CD14-positive monocyte (primary cell): ENCODE measurements around the gene TMEM60. TPM values are rescaled to one million over a fixed set of nuclear protein-coding genes. Genes with fewer than 3 reads are reported as not detected.

Experiments used
- DNase-seq, 3 donors: peaks; one replicate each; pipeline ENCODE4 v3.0.0-alpha.2; 2011 to 2022
- H2AFZ ChIP-seq: 2 replicates; pipeline ENCODE4 v1.6.0; 2012; ENCODE audit warnings: mild to moderate bottlenecking, low read depth, low read length, inconsistent platforms; ENCODE audit not compliant: insufficient read depth, poor library complexity, severe bottlenecking
- H3K27ac ChIP-seq, 2 donors: 1 replicate in 1 of 2; 2 replicates in 1 of 2; pipeline ENCODE4 v1.5.1; 2012 to 2013; ENCODE audit warnings: low read length in 2 of 2, control low read depth in 1 of 2, inconsistent platforms in 1 of 2, low read depth in 1 of 2, mild to moderate bottlenecking in 1 of 2
- H3K27me3 ChIP-seq, 2 donors: one replicate each; pipeline versions ENCODE4 v1.6.0 to v1.6.1; 2011 to 2013; ENCODE audit warnings: low read length in 2 of 2; ENCODE audit not compliant: control insufficient read depth in 2 of 2, insufficient read depth in 2 of 2
- H3K36me3 ChIP-seq, 2 donors: replicated peaks in 1 of 2; 1 replicate in 1 of 2; 2 replicates in 1 of 2; pipeline versions ENCODE4 v1.5.1 to v1.6.1; 2012 to 2013; ENCODE audit warnings: low read length in 2 of 2, control low read depth in 1 of 2, inconsistent platforms in 1 of 2, mild to moderate bottlenecking in 1 of 2; ENCODE audit not compliant: insufficient read depth in 2 of 2, control insufficient read depth in 1 of 2
- H3K4me1 ChIP-seq, 2 donors: 1 replicate in 1 of 2; 2 replicates in 1 of 2; pipeline versions ENCODE4 v1.5.1 to v1.6.1; 2012 to 2013; ENCODE audit warnings: low read length in 2 of 2, control low read depth in 1 of 2, inconsistent platforms in 1 of 2, mild to moderate bottlenecking in 1 of 2, moderate library complexity in 1 of 2; ENCODE audit not compliant: insufficient read depth in 2 of 2, control insufficient read depth in 1 of 2
- H3K4me2 ChIP-seq: replicated peaks from 2 replicates; pipeline ENCODE3; 2012; ENCODE audit warnings: low read length, moderate library complexity, mild to moderate bottlenecking; ENCODE audit not compliant: poor library complexity, severe bottlenecking; ENCODE audit errors: extremely low read depth
- H3K4me3 ChIP-seq, 3 experiments: fragments of 200-600 bp in 1 of 3; sonication (generic) in 1 of 3; replicated peaks in 1 of 3; 1 replicate in 2 of 3; 2 replicates in 1 of 3; pipeline ENCODE4 v1.5.1; 2011 to 2013; ENCODE audit warnings: low read length in 3 of 3, mild to moderate bottlenecking in 3 of 3, control low read depth in 2 of 3, low read depth in 2 of 3, inconsistent platforms in 1 of 3, moderate library complexity in 1 of 3
- H3K79me2 ChIP-seq: 2 replicates; pipeline ENCODE4 v1.6.0; 2012; ENCODE audit warnings: mild to moderate bottlenecking, control low read depth, inconsistent platforms, low read length, moderate library complexity; ENCODE audit not compliant: insufficient read depth
- H3K9ac ChIP-seq: 2 replicates; pipeline ENCODE4 v1.6.0; 2017; ENCODE audit warnings: low read length, mild to moderate bottlenecking; ENCODE audit not compliant: insufficient read depth, poor library complexity, severe bottlenecking
- H3K9me3 ChIP-seq, 2 donors: replicated peaks in 1 of 2; 1 replicate in 1 of 2; 2 replicates in 1 of 2; pipeline versions ENCODE4 v1.5.1 to v1.6.1; 2012 to 2013; ENCODE audit warnings: low read length in 2 of 2, control low read depth in 1 of 2; ENCODE audit not compliant: control insufficient read depth in 1 of 2, insufficient read depth in 1 of 2
- H4K20me1 ChIP-seq: 2 replicates; pipeline ENCODE4 v1.6.0; 2012; ENCODE audit warnings: mild to moderate bottlenecking, low read length, control low read depth, moderate library complexity; ENCODE audit not compliant: insufficient read depth
- H3K27ac Mint-ChIP-seq, 7 donors: one replicate each; pipeline ENCODE4 v1.8.0; 2020; ENCODE audit warnings: mild to moderate bottlenecking in 7 of 7, mixed read lengths in 7 of 7, moderate library complexity in 6 of 7, inconsistent platforms in 2 of 7
- H3K27me3 Mint-ChIP-seq, 3 donors: one replicate each; pipeline ENCODE4 v1.8.0; 2021 to 2022; ENCODE audit warnings: low read depth in 3 of 3, mild to moderate bottlenecking in 3 of 3, mixed read lengths in 3 of 3, moderate library complexity in 3 of 3, inconsistent platforms in 1 of 3
- H3K36me3 Mint-ChIP-seq, 2 donors: one replicate each; pipeline ENCODE4 v1.8.0; 2020; ENCODE audit warnings: mixed read lengths in 2 of 2, inconsistent platforms in 1 of 2, mild to moderate bottlenecking in 1 of 2
- H3K4me1 Mint-ChIP-seq: one replicate; pipeline ENCODE4 v1.8.0; 2020; ENCODE audit warnings: mild to moderate bottlenecking, mixed read lengths
- H3K4me3 Mint-ChIP-seq, 2 donors: one replicate each; pipeline ENCODE4 v1.8.0; 2020; ENCODE audit warnings: mild to moderate bottlenecking in 2 of 2, mixed read lengths in 2 of 2, moderate library complexity in 1 of 2
- H3K9me3 Mint-ChIP-seq, 7 donors: one replicate each; pipeline ENCODE4 v1.8.0; 2020 to 2022; ENCODE audit warnings: mixed read lengths in 7 of 7, mild to moderate bottlenecking in 6 of 7, moderate library complexity in 6 of 7, inconsistent platforms in 2 of 7
- WGBS: methylation state at CpG from one replicate; pipeline ENCODE4 v1.1.5; 2013; ENCODE audit warnings: missing lambda C conversion rate; ENCODE audit not compliant: insufficient coverage; 5-methylcytosine and 5-hydroxymethylcytosine counted together
- intact Hi-C, 2 donors: fragments of 100-400 bp; cut with micrococcal nuclease; formaldehyde crosslinking; loops; one replicate each; pipeline versions ENCODE4 v1.15.0 to v1.15.1; 2023
- polyA plus RNA-seq, 3 donors: library from polyadenylated mRNA; depleted of rRNA in 1 of 3; unstranded in 2 of 3; stranded (reverse) in 1 of 3; fragments of 300-500 nt in 2 of 3; fragments of >200 nt in 1 of 3; fragmentation: Illumina TruSeq in 2 of 3; gene quantifications; 1 replicate in 2 of 3; 2 replicates in 1 of 3; pipeline ENCODE4 v1.2.3, GENCODE V29; 2012 to 2021
- TF ChIP-seq, protein P1 (sequence below): fragments of 200-600 bp; IDR thresholded peaks from one replicate; pipeline ENCODE4 v1.8.0; 2022; ENCODE audit warnings: antibody characterized with exemption, mild to moderate bottlenecking

The TMEM60 gene
- polyA plus RNA-seq, 3 donors = 5.5 to 27.6 (median 25.6) TPM

DNA sequence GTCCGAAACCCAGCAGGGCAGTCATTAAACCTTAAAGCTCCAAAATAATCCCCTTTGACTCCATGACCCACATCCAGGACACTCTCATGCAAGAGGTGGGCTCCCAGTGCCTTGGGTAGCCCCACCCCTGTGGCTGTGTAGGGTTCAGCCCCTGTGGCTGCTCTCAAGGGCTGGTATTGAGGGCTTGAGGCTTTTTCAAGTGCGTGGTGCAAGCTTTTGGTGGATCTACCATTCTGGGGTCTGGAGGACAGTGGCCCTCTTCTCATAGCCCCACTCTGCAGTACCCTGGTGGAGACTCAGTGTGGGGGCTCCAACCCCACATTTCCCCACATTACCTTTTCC, 51.4 kb downstream of the TMEM60 start:
- no peaks in the 10 kb centered on the region for H3K27me3 ChIP-seq
- peaks cover 77% of the 10 kb centered on the region for H4K20me1 ChIP-seq
- no CpG with 5 or more reads among the region's 2 CpGs for WGBS
- H3K9me3 ChIP-seq = no peaks in the 10 kb centered on the region
- Mint-ChIP-seq H3K36me3 (peaks cover 28 to 52% of the 10 kb centered on the region in 2 donors), H3K9me3 (no peaks in the 10 kb centered on the region), H3K4me3 (no peak overlapping the region), H3K27ac (peak overlapping the region in 1 of 7 donors; percentile 2), H3K27me3 (no peaks in the 10 kb centered on the region), H3K4me1 (no peaks in the 10 kb centered on the region)
- H3K79me2 ChIP-seq = peaks cover 77% of the 10 kb centered on the region
- no peak overlapping the region for H3K4me3 ChIP-seq
- peaks cover 3 to 6% of the 10 kb centered on the region in 2 donors for H3K4me1 ChIP-seq
- intact Hi-C loops = no loop called here
- H3K27ac ChIP-seq = peak overlapping the region in 1 of 2 donors; percentile 41
- TF ChIP-seq, protein P1, sequence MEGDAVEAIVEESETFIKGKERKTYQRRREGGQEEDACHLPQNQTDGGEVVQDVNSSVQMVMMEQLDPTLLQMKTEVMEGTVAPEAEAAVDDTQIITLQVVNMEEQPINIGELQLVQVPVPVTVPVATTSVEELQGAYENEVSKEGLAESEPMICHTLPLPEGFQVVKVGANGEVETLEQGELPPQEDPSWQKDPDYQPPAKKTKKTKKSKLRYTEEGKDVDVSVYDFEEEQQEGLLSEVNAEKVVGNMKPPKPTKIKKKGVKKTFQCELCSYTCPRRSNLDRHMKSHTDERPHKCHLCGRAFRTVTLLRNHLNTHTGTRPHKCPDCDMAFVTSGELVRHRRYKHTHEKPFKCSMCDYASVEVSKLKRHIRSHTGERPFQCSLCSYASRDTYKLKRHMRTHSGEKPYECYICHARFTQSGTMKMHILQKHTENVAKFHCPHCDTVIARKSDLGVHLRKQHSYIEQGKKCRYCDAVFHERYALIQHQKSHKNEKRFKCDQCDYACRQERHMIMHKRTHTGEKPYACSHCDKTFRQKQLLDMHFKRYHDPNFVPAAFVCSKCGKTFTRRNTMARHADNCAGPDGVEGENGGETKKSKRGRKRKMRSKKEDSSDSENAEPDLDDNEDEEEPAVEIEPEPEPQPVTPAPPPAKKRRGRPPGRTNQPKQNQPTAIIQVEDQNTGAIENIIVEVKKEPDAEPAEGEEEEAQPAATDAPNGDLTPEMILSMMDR = no peak
- H3K4me2 ChIP-seq = no peak overlapping the region
- H2AFZ ChIP-seq = no peak overlapping the region
- no peak overlapping the region for H3K9ac ChIP-seq
- no peak for DNase-seq
- peaks cover 13 to 58% of the 10 kb centered on the region in 2 donors for H3K36me3 ChIP-seq

DNA sequence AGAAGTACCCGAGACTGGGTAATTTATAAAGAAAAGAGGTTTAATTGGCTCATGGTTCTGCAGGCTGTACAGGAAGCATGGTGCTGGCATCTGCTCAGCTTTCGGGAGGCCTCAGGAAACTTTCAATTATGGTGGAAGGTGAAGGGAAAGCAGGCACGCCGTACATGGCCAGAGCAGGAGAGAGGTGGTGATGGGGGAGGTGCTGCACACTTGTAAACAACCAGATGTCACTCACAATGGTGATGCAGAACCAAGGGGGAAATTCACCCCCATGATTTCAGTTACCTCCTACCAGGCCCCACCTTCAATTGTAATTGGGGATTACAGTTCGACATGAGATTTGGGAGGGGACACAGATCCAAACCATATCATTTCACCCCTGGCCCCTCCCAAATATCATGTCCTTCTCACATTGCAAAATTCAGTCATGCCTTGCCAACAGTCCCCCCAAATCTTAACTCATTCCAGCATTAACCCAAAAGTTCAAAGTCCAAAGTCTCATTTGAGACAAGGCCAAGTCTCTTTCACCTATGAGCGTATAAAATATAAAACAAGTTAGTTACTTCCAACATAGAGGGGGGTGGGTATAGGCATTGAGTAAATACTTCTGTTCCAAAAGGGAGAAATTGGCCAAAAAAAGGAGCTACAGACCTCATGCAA, 51.9 kb downstream of the TMEM60 start:
- Histone ChIP-seq H3K9ac (no peak overlapping the region), H3K9me3 (no peaks in the 10 kb centered on the region), H3K4me2 (no peak overlapping the region), H3K4me1 (peaks cover 0 to under 1% of the 10 kb centered on the region in 2 donors), H3K4me3 (no peak overlapping the region), H4K20me1 (peaks cover 72% of the 10 kb centered on the region), H3K27me3 (no peaks in the 10 kb centered on the region), H3K27ac (peak overlapping the region in 1 of 2 donors; percentile 41), H3K79me2 (peaks cover 76% of the 10 kb centered on the region), H3K36me3 (peaks cover 13 to 59% of the 10 kb centered on the region in 2 donors), H2AFZ (no peak overlapping the region)
- WGBS = 100% methylated on average over 2 of the region's 6 CpGs
- H3K9me3 Mint-ChIP-seq = no peaks in the 10 kb centered on the region
- no peak overlapping the region for H3K4me3 Mint-ChIP-seq
- H3K36me3 Mint-ChIP-seq = peaks cover 28 to 55% of the 10 kb centered on the region in 2 donors
- H3K27ac Mint-ChIP-seq = peak overlapping the region in 3 of 7 donors; percentile 2 to 47 (median 42)
- intact Hi-C loops = no loop called here
- no peaks in the 10 kb centered on the region for H3K4me1 Mint-ChIP-seq
- TF ChIP-seq, protein P1 = no peak
- no peaks in the 10 kb centered on the region for H3K27me3 Mint-ChIP-seq
- no peak for DNase-seq
